WTC11 (cell line): ENCODE results near the gene EEFSEC. TPM values are rescaled to one million over a fixed set of nuclear protein-coding genes. Genes with fewer than 3 reads are reported as not detected.

ENCODE experiments used
- ATAC-seq: fragments of 200-7000 bp; cut with Tn5 transposase; 2 replicates; pipeline ENCODE4 v1.10.0; 2021; ENCODE audit warnings: mild to moderate bottlenecking, moderate library complexity
- CTCF ChIA-PET: fragments of 300-600 bp; sonication (Branson Sonifier 250); formaldehyde crosslinking; loops from one replicate; lab custom pipeline; 2021; ENCODE audit warnings: antibody characterized with exemption; lab: Charles Lee
- POLR2A ChIA-PET: fragments of 350-600 bp; sonication (Branson Sonifier 250); formaldehyde crosslinking; loops from one replicate; lab custom pipeline; 2021; ENCODE audit warnings: antibody characterized with exemption; lab: Charles Lee
- DNase-seq: peaks from one replicate; pipeline ENCODE4 v3.0.0; 2021; ENCODE audit warnings: low spot score
- H3K27ac Mint-ChIP-seq: 2 replicates; pipeline ENCODE4 v1.8.0; 2021; ENCODE audit warnings: mixed read lengths
- H3K27me3 Mint-ChIP-seq: 2 replicates; pipeline ENCODE4 v1.8.0; 2021; ENCODE audit warnings: low read depth, mild to moderate bottlenecking, moderate library complexity, mixed read lengths
- H3K36me3 Mint-ChIP-seq: 2 replicates; pipeline ENCODE4 v1.8.0; 2021; ENCODE audit warnings: mixed read lengths
- H3K4me1 Mint-ChIP-seq: 2 replicates; pipeline ENCODE4 v1.8.0; 2022; ENCODE audit warnings: mixed read lengths
- H3K4me3 Mint-ChIP-seq: 2 replicates; pipeline ENCODE4 v1.8.0; 2021; ENCODE audit warnings: mild to moderate bottlenecking, moderate library complexity, mixed read lengths
- H3K9me3 Mint-ChIP-seq: 2 replicates; pipeline ENCODE4 v1.8.0; 2021; ENCODE audit warnings: mixed read lengths
- ATF2 ChIP-seq: sonication (generic); formaldehyde crosslinking; IDR thresholded peaks from 2 replicates; pipeline ENCODE4 v1.8.1; 2022; ENCODE audit warnings: low read depth, missing genetic modification reagents, borderline replicate concordance
- CDX4 ChIP-seq: fragments of 250-450 bp; sonication (Bioruptor Pico); IDR thresholded peaks from 2 replicates; pipeline ENCODE4 v1.9.0; 2021; ENCODE audit warnings: moderate library complexity, mild to moderate bottlenecking, inconsistent platforms, borderline replicate concordance
- GRHL2 ChIP-seq: fragments of 250-450 bp; sonication (Bioruptor Pico); IDR thresholded peaks from 2 replicates; pipeline ENCODE4 v1.8.0; 2022; ENCODE audit warnings: mild to moderate bottlenecking, moderate library complexity; ENCODE audit not compliant: insufficient replicate concordance, severe bottlenecking
- JAZF1 ChIP-seq: fragments of 250-450 bp; sonication (Bioruptor Pico); IDR thresholded peaks from 2 replicates; pipeline ENCODE4 v1.9.0; 2021; ENCODE audit warnings: moderate library complexity, mild to moderate bottlenecking, inconsistent platforms
- MXD4 ChIP-seq: fragments of 250-450 bp; sonication (Bioruptor Pico); IDR thresholded peaks from 2 replicates; pipeline ENCODE4 v1.8.0; 2021; ENCODE audit warnings: mild to moderate bottlenecking, moderate library complexity, borderline replicate concordance
- NFE2L1 ChIP-seq: sonication (generic); formaldehyde crosslinking; IDR thresholded peaks from 2 replicates; pipeline ENCODE4 v1.8.1; 2023; ENCODE audit warnings: missing genetic modification reagents
- NR1H2 ChIP-seq: sonication (generic); formaldehyde crosslinking; IDR thresholded peaks from 2 replicates; pipeline ENCODE4 v1.9.0; 2021; ENCODE audit warnings: mild to moderate bottlenecking, moderate library complexity, missing genetic modification reagents
- SOX15 ChIP-seq: fragments of 250-450 bp; sonication (Bioruptor Pico); IDR thresholded peaks from 2 replicates; pipeline ENCODE4 v1.9.0; 2021; ENCODE audit warnings: mild to moderate bottlenecking
- ZBTB21 ChIP-seq: sonication (generic); formaldehyde crosslinking; IDR thresholded peaks from 2 replicates; pipeline ENCODE4 v1.8.1; 2023; ENCODE audit warnings: mild to moderate bottlenecking, missing genetic modification reagents, borderline replicate concordance
- ZNF121 ChIP-seq: sonication (generic); formaldehyde crosslinking; IDR thresholded peaks from 2 replicates; pipeline ENCODE4 v1.8.0; 2023; ENCODE audit warnings: missing genetic modification reagents
- ZNF138 ChIP-seq: sonication (generic); formaldehyde crosslinking; conservative IDR thresholded peaks from 2 replicates; pipeline ENCODE4 v1.8.1; 2022; ENCODE audit warnings: mild to moderate bottlenecking, moderate library complexity, missing genetic modification reagents
- ZNF263 ChIP-seq: sonication (generic); formaldehyde crosslinking; IDR thresholded peaks from 2 replicates; pipeline ENCODE4 v1.8.1; 2022; ENCODE audit warnings: low read depth, mild to moderate bottlenecking, moderate library complexity, missing genetic modification reagents
- ZNF317 ChIP-seq: sonication (generic); formaldehyde crosslinking; IDR thresholded peaks from 2 replicates; pipeline ENCODE4 v1.8.1; 2023; ENCODE audit warnings: low read depth, mild to moderate bottlenecking, moderate library complexity, missing genetic modification reagents, borderline replicate concordance
- ZNF396 ChIP-seq: fragments of 250-450 bp; sonication (Bioruptor Pico); IDR thresholded peaks from 2 replicates; pipeline ENCODE4 v1.8.0; 2021; ENCODE audit warnings: mild to moderate bottlenecking, moderate library complexity, borderline replicate concordance
- ZNF423 ChIP-seq: fragments of 250-450 bp; sonication (Bioruptor Pico); IDR thresholded peaks from 2 replicates; pipeline ENCODE4 v2.1.2; 2022; ENCODE audit warnings: mild to moderate bottlenecking, moderate library complexity
- total RNA-seq: library from RNA; stranded (reverse); gene quantifications from 3 replicates; pipeline ENCODE4 v1.2.3, GENCODE V29; 2021
- TF ChIP-seq, protein P1 (sequence below): sonication (generic); formaldehyde crosslinking; IDR thresholded peaks from 2 replicates; pipeline ENCODE4 v1.8.0; 2022; ENCODE audit warnings: mild to moderate bottlenecking, missing genetic modification reagents
- TF ChIP-seq, protein P2 (sequence below): sonication (generic); formaldehyde crosslinking; IDR thresholded peaks from 2 replicates; pipeline ENCODE4 v1.8.0; 2023; ENCODE audit warnings: missing genetic modification reagents
- TF ChIP-seq, protein P3 (sequence below): fragments of 250-450 bp; sonication (Bioruptor Pico); IDR thresholded peaks from 2 replicates; pipeline ENCODE4 v1.9.0; 2021; ENCODE audit warnings: mild to moderate bottlenecking, borderline replicate concordance
- TF ChIP-seq, protein P4 (sequence below): fragments of 250-450 bp; sonication (Bioruptor Pico); IDR thresholded peaks from 2 replicates; pipeline ENCODE4 v2.1.2; 2022; ENCODE audit warnings: mild to moderate bottlenecking, moderate library complexity
- TF ChIP-seq, protein P5 (sequence below): sonication (generic); formaldehyde crosslinking; IDR thresholded peaks from 2 replicates; pipeline ENCODE4 v1.8.0; 2022; ENCODE audit warnings: missing genetic modification reagents

The EEFSEC gene
- total RNA-seq, 1 experiment from 2014 or later, result 13.7 TPM

DNA sequence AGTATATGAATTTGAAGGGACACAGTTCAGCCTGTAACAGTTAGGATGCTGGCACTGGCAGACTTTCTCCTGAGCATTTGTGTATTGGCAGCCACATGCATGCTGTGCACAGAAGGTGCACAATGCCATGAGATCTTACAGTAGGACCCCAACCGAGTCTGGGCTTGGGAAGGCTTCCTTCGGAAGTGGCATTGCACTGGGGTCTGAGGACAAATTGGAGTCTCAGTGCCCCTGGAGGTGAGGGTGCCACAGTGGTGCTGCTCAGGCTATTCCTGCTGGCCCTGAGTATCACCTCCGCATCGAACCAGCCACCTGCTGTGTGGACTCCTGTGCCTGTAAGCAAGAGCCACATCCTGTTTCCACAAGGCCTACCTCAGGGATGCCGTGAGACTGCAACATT, 213.9 kb downstream of the EEFSEC start:
- Mint-ChIP-seq H3K27ac (0 out of 2 replicates have a peak overlapping the region, but pooled peaks have one; percentile 54), H3K9me3 (no peaks in the 10 kb centered on the region), H3K4me3 (no peak overlapping the region), H3K4me1 (peaks cover 8% of the 10 kb centered on the region), H3K36me3 (no peaks in the 10 kb centered on the region), H3K27me3 (no peaks in the 10 kb centered on the region)
- no peak for TF ChIP-seq MXD4
- TF ChIP-seq, protein P1, sequence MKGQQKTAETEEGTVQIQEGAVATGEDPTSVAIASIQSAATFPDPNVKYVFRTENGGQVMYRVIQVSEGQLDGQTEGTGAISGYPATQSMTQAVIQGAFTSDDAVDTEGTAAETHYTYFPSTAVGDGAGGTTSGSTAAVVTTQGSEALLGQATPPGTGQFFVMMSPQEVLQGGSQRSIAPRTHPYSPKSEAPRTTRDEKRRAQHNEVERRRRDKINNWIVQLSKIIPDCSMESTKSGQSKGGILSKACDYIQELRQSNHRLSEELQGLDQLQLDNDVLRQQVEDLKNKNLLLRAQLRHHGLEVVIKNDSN, result no peak
- TF ChIP-seq ZNF121, result no peak
- TF ChIP-seq ATF2 (CRISPR knock-in tag), result no peak
- no peak for TF ChIP-seq SOX15 (CRISPR knock-in tag)
- no peak for TF ChIP-seq GRHL2 (CRISPR knock-in tag)
- TF ChIP-seq CDX4 (CRISPR knock-in tag), result no peak
- TF ChIP-seq, protein P2, sequence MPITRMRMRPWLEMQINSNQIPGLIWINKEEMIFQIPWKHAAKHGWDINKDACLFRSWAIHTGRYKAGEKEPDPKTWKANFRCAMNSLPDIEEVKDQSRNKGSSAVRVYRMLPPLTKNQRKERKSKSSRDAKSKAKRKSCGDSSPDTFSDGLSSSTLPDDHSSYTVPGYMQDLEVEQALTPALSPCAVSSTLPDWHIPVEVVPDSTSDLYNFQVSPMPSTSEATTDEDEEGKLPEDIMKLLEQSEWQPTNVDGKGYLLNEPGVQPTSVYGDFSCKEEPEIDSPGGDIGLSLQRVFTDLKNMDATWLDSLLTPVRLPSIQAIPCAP, result no peak
- no peak for TF ChIP-seq NFE2L1 (CRISPR knock-in tag)
- no peak for TF ChIP-seq ZBTB21
- TF ChIP-seq ZNF263 (CRISPR knock-in tag), result no peak
- no peak for TF ChIP-seq NR1H2 (CRISPR knock-in tag)
- TF ChIP-seq ZNF138, result no peak
- TF ChIP-seq ZNF396, result no peak
- TF ChIP-seq ZNF317, result no peak
- TF ChIP-seq, protein P3, sequence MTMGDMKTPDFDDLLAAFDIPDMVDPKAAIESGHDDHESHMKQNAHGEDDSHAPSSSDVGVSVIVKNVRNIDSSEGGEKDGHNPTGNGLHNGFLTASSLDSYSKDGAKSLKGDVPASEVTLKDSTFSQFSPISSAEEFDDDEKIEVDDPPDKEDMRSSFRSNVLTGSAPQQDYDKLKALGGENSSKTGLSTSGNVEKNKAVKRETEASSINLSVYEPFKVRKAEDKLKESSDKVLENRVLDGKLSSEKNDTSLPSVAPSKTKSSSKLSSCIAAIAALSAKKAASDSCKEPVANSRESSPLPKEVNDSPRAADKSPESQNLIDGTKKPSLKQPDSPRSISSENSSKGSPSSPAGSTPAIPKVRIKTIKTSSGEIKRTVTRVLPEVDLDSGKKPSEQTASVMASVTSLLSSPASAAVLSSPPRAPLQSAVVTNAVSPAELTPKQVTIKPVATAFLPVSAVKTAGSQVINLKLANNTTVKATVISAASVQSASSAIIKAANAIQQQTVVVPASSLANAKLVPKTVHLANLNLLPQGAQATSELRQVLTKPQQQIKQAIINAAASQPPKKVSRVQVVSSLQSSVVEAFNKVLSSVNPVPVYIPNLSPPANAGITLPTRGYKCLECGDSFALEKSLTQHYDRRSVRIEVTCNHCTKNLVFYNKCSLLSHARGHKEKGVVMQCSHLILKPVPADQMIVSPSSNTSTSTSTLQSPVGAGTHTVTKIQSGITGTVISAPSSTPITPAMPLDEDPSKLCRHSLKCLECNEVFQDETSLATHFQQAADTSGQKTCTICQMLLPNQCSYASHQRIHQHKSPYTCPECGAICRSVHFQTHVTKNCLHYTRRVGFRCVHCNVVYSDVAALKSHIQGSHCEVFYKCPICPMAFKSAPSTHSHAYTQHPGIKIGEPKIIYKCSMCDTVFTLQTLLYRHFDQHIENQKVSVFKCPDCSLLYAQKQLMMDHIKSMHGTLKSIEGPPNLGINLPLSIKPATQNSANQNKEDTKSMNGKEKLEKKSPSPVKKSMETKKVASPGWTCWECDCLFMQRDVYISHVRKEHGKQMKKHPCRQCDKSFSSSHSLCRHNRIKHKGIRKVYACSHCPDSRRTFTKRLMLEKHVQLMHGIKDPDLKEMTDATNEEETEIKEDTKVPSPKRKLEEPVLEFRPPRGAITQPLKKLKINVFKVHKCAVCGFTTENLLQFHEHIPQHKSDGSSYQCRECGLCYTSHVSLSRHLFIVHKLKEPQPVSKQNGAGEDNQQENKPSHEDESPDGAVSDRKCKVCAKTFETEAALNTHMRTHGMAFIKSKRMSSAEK, result no peak
- TF ChIP-seq, protein P4, sequence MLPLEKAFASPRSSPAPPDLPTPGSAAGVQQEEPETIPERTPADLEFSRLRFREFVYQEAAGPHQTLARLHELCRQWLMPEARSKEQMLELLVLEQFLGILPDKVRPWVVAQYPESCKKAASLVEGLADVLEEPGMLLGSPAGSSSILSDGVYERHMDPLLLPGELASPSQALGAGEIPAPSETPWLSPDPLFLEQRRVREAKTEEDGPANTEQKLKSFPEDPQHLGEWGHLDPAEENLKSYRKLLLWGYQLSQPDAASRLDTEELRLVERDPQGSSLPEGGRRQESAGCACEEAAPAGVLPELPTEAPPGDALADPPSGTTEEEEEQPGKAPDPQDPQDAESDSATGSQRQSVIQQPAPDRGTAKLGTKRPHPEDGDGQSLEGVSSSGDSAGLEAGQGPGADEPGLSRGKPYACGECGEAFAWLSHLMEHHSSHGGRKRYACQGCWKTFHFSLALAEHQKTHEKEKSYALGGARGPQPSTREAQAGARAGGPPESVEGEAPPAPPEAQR, result no peak
- TF ChIP-seq, protein P5, sequence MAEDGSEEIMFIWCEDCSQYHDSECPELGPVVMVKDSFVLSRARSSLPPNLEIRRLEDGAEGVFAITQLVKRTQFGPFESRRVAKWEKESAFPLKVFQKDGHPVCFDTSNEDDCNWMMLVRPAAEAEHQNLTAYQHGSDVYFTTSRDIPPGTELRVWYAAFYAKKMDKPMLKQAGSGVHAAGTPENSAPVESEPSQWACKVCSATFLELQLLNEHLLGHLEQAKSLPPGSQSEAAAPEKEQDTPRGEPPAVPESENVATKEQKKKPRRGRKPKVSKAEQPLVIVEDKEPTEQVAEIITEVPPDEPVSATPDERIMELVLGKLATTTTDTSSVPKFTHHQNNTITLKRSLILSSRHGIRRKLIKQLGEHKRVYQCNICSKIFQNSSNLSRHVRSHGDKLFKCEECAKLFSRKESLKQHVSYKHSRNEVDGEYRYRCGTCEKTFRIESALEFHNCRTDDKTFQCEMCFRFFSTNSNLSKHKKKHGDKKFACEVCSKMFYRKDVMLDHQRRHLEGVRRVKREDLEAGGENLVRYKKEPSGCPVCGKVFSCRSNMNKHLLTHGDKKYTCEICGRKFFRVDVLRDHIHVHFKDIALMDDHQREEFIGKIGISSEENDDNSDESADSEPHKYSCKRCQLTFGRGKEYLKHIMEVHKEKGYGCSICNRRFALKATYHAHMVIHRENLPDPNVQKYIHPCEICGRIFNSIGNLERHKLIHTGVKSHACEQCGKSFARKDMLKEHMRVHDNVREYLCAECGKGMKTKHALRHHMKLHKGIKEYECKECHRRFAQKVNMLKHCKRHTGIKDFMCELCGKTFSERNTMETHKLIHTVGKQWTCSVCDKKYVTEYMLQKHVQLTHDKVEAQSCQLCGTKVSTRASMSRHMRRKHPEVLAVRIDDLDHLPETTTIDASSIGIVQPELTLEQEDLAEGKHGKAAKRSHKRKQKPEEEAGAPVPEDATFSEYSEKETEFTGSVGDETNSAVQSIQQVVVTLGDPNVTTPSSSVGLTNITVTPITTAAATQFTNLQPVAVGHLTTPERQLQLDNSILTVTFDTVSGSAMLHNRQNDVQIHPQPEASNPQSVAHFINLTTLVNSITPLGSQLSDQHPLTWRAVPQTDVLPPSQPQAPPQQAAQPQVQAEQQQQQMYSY (CRISPR knock-in tag), result no peak
- no peak for TF ChIP-seq ZNF423
- no peak for TF ChIP-seq JAZF1 (CRISPR knock-in tag)
- ChIA-PET CTCF (interaction anchor here (0.6 to 1.1 kb wide), 3 partner anchors 45 to 241 kb away, joined by 3 read pairs; no protein-coding TSS in a partner anchor), POLR2A (no interaction called here)
- DNase-seq, result no peak
- 0 out of 2 replicates have a peak, but pooled peaks have one; percentile 13 for ATAC-seq
